GM10248 (cell line): ENCODE results near the gene RAB17.

Experiments
- CTCF ChIA-PET: fragments of 300-600 bp; sonication (Branson Sonifier 250); formaldehyde crosslinking; extraction: SDS; loops from one replicate; lab custom pipeline; 2021; ENCODE audit warnings: antibody characterized with exemption; lab: Yijun Ruan, JAX
- POLR2A ChIA-PET: fragments of 350-650 bp; sonication (Branson Sonifier 250); formaldehyde crosslinking; extraction: SDS; loops from one replicate; lab custom pipeline; 2020; ENCODE audit warnings: antibody characterized with exemption; lab: Yijun Ruan, JAX
- DNase-seq: peaks from one replicate; pipeline ENCODE4 v3.0.0; 2012; ENCODE audit errors: extremely low spot score
- TF ChIP-seq, protein P1 (sequence below): IDR thresholded peaks from 2 replicates; pipeline ENCODE4 v1.5.1; 2012; ENCODE audit warnings: mild to moderate bottlenecking, low read depth; ENCODE audit errors: extremely low read depth, missing control alignments, control extremely low read depth

Gene RAB17

DNA sequence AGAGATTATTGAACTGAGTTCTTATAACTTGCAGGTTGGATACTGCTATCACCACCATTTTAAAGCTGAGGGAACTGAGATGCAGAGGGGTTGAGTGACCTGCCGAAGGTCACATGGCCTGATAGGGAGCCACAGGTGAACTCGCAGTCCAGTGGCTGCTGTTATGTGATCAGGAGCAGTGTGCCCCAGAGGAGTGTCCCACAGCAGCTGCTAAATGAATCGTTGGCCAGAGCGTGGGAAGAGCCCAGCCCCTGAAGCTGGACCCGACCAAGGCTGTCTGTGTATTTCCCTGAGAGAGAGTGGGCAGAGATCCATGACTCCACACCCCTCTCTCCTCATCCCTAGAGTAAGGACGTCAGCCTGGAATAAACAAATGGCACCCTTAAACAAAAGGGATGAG, 50.9 kb downstream of the RAB17 start:
- TF ChIP-seq, protein P1, sequence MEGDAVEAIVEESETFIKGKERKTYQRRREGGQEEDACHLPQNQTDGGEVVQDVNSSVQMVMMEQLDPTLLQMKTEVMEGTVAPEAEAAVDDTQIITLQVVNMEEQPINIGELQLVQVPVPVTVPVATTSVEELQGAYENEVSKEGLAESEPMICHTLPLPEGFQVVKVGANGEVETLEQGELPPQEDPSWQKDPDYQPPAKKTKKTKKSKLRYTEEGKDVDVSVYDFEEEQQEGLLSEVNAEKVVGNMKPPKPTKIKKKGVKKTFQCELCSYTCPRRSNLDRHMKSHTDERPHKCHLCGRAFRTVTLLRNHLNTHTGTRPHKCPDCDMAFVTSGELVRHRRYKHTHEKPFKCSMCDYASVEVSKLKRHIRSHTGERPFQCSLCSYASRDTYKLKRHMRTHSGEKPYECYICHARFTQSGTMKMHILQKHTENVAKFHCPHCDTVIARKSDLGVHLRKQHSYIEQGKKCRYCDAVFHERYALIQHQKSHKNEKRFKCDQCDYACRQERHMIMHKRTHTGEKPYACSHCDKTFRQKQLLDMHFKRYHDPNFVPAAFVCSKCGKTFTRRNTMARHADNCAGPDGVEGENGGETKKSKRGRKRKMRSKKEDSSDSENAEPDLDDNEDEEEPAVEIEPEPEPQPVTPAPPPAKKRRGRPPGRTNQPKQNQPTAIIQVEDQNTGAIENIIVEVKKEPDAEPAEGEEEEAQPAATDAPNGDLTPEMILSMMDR, result no peak
- ChIA-PET CTCF (interaction anchor here (1.1 to 3.3 kb wide), 4 partner anchors 9 to 32 kb away, joined by 3 to 19 read pairs (median 10); no protein-coding TSS in a partner anchor), POLR2A (no interaction called here)
- DNase-seq, result no peak

DNA sequence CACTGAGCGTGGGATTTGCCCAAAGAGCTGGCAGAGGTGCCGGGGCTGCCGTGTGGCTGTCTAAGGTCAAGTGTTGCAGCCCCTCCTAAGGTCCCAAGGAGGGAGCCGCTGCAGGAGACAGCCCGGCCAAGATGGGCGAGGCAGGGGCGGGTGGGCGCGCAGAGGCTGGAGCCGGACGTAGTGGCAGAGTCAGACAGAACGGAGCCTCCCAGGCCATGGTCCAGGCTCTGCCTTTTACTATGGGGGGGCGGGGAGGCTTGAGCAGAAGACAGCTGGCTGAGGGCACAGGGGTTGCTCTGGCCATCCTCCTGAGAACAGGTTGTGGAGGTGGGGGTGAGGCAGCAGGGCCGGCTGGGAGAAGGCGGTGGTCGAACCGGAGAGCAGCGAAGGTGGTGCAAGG, 51.6 kb downstream of the RAB17 start:
- ChIA-PET CTCF (interaction anchor here (1.2 kb wide), 1 partner anchor 10 kb away, joined by 3 read pairs; no protein-coding TSS in a partner anchor), POLR2A (no interaction called here)
- TF ChIP-seq, protein P1, result no peak
- DNase-seq, result no peak

DNA sequence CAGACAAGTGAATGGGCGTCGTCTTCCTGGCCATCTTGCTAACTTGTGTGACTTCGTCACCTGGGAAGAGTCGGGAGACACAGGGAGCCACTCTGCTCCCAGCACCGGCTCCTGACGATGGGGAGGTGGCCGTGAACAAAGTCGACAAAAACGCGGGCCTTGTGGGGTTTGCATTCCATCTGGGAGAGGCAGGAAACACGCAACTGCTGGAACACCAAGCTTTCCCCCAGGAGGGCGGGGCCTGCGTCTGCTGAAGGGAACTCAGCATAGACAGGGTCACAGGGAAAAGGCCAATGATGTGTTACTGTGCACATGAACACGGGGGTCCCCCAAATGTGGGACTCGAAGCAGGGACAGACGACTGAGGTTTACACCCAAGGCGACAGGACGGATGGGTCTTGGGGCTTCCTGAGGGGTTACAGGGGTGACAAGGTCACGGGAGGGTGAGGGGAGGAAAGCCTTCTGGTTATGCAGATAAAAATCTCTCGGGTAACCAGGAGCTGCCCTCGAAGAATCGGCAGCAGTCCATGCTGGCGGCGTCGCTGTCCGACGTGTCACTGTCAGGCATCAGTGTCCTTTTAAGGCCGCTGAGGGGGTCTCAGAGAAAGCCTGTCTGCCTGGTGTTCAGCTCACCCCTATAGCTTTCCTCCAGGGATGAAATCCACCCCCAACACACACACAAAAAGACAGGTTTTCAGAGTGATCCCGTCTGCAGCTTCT, 52.4 kb downstream of the RAB17 start:
- ChIA-PET POLR2A (no interaction called here), CTCF (no interaction called here)
- DNase-seq, result no peak
- TF ChIP-seq, protein P1, result no peak

DNA sequence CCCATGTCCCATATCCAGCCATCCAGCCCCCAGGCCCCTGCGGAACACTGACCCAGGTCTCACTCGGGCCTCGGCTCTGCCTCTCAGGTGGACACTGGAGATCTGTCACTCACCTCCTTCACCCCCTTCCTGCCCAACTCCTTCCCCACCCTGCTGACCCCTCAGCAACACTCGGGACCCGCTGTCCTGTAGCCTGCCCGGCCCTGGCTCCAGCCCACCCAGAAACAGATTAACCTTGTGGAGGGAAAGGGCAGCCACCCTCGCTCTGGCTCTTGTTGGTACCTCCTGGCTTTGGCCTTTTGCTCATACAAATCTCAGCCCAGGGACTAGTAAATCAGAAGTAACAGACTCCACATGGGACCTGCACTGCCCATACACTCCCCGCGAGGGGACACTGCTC, 53.9 kb downstream of the RAB17 start:
- no peak for DNase-seq
- TF ChIP-seq, protein P1, result no peak
- ChIA-PET CTCF (interaction anchor here (1.3 to 5.9 kb wide), 2 partner anchors 16 to 24 kb away, joined by 4 to 36 read pairs; no protein-coding TSS in a partner anchor), POLR2A (no interaction called here)

DNA sequence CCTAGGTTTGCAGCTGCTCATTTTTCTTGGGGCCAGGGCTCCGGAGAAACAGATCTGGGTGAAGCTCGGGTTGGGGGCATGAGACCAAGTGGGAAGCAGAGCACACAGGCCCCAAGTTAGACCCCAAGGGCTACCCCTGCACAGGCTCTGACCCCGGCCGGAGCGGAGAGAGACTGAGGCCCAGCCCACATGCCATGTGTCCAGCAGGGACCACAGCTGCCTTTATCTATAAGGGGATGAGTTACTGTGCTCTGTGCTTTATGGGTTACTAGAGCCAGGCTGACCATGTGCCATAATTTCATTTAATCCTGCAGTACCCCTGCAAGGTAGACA, 54.5 kb downstream of the RAB17 start:
- DNase-seq, result no peak
- TF ChIP-seq, protein P1, result no peak
- ChIA-PET CTCF (interaction anchor here (1.3 to 5.9 kb wide), 2 partner anchors 15 to 24 kb away, joined by 4 to 36 read pairs; no protein-coding TSS in a partner anchor), POLR2A (no interaction called here)

DNA sequence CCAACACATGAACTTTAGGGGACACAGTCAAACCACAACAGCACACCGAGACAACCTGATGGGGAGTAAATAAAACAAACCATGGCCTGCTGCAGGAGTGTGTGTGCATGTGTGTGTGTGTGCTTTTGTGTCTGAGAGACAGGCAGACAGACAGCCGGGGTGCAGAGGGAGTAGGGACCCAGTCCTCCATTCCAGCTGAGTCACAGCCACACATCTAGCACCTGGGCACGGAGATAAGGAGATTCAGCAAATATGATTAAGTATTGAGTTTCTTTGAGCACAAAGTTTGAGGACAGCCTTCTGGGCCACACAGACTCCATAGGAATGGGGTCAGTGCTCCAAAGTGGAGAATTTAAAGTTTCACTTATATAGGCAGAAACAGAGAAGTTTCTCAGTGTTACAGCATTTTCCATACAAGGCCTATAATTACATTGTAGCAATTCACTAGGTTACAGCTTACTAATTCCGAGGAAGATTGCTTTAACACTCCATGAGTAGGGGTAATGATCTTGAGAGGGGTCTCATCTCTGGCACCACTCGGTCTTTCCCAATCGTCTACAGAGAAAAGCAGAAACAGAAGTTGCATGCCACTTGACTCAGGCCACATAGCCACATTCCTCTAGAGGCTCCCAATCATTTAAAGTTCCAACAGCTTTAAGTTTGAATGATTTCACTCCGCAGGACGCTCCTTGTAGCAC, 55.0 kb downstream of the RAB17 start:
- CTCF ChIA-PET, result interaction anchor here (1.3 to 5.9 kb wide), 2 partner anchors 15 to 23 kb away, joined by 4 to 36 read pairs; no protein-coding TSS in a partner anchor
- POLR2A ChIA-PET, result no interaction called here
- TF ChIP-seq, protein P1, result no peak
- DNase-seq, result no peak
